Skin epidermis (tissue), 12 donors: ENCODE data around the gene PGAM2.

ENCODE experiments used
- H3K27ac ChIP-seq, 21 experiments: fragments of 200-600 bp; sonication (generic) in 11 of 21; one replicate each; pipeline ENCODE4 v1.5.0; 2020; ENCODE audit warnings: mild to moderate bottlenecking in 3 of 21, inconsistent platforms in 2 of 21, moderate library complexity in 2 of 21
- H3K4me3 ChIP-seq, 7 experiments: fragments of 200-600 bp; sonication (generic) in 2 of 7; one replicate each; pipeline ENCODE4 v1.5.0; 2020; ENCODE audit warnings: inconsistent platforms in 2 of 7, mild to moderate bottlenecking in 2 of 7, moderate library complexity in 1 of 7

Gene PGAM2

DNA sequence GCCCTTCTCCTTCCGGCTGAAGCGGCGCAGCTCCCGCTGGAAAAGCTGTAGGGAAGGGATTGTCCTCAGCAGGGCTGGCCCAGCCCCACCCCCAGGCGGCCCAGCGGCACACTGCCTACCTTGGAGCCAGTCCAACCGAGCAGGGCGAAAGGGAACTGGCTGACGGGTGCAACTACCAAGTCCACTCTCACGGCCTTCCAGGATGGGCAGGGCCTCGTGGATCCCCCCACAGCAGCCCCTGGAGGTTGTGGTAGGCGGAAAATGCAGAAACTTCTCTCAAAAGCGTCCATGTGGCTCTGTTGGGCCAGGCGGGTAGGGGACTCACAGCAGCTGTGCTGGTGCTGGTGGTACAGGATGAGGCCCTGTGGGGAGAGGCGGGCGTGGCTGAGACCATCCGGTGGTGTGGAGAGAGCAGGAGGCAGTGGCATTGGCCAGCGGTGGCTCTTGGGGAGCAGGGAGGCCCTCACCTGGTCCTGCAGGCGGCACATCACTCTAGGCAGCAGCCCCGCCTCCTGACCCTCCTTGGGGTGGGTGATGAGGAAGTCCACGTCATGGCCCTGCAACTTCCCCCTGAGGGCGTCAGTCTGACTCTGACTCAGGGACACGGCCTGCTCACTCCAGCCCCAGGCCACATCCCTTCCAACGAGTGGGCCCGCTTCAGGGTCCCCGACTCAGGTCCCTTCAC, 8.4 kb upstream of the PGAM2 start:
- Histone ChIP-seq H3K4me3 (no peak overlapping the region), H3K27ac (peak overlapping the region in 19 of 21 experiments; percentile 41 to 85 (median 70))

DNA sequence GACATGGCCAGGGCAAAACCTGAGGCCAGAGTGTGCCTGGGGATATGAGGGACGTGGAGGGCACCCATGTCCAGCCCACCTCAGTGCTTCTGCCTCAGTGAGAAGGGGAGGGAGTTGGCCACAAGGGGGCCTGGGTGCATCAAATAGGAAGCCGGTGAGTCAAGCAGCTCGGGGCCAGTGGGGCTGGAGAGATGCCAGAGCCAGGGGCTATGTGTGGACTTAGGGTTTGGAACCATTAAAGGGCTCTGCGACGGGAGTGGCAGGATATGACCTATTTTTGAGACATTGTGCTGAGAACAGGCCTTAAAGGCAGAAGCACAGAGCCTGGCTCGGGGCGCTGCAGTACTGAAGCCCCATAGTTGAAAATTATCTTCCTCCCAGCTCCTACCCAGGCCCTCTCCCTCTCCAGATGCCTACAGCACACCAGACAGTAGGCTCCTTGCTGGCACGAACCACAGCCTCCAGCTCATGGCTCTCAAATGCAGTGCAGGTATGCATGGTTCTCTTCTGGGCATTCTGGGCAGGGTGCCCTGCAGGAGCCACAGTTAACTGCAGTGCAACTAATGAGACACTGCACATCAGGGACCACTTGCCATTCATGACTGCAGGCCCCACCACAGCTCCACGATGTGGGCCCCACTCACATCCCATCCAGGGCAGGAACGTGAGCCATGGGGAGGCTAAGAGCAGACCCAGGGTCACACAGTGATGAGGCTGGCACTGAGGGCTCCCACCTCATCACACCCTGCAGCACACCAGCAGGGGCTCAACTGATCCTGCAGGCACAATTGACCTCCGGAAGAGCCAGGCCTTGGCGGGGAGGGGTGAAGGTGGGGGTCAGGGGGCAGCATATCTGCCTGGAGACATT, 7.2 kb upstream of the PGAM2 start:
- H3K4me3 ChIP-seq, result no peak overlapping the region
- peak overlapping the region in 13 of 21 experiments; percentile 29 to 85 (median 58) for H3K27ac ChIP-seq

DNA sequence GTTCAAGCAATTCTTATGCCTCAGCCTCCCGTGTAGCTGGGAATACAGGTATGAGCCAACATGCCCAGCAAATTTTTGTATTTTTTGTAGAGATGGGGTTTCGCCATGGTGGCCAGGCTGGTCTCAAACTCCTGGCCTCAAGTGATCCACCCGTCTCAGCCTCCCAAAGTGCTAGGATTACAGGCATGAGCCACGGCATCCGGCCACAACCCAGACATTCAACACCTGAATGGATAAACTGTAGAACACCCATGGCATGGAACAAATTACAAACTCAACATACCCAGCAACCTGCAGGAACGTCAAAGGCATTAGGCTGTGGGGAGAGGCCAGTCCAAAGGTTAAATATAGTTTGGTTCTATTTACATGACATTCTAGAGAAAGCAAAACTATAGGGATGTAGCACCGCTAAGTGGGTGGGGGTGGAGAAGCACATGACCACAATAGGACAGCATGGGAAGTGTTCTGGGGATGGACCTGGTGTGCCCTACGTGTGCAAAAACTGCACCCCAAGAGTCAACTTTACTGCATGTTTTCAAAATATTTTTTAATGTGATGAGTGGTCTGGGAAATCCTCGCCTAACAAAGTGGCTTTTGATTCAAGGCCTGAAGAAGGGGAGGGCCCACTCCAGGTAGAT, 6.5 kb upstream of the PGAM2 start:
- peak overlapping the region in 7 of 21 experiments; percentile 11 to 85 (median 43) for H3K27ac ChIP-seq
- no peak overlapping the region for H3K4me3 ChIP-seq

DNA sequence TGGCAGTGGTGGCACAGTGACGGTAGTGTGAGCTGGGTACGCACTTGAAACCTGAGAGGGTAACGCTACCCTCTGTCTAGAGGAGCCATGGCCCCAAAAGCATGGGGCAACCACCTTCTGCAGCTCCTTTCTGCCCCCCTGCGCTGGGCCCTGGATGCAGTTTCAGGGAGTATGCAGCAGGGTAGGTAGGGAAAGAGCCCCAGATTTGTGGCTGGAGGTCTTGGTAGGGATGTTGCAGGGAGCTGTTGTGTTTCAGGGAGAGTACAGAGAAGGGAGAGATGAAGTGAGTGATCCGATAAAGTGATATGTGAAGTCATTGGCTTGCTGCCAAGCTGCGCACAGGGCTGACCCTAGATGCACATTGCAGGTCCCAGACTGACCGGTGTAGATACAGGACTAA, 2.7 kb upstream of the PGAM2 start:
- no peak overlapping the region for H3K27ac ChIP-seq
- no peak overlapping the region for H3K4me3 ChIP-seq

DNA sequence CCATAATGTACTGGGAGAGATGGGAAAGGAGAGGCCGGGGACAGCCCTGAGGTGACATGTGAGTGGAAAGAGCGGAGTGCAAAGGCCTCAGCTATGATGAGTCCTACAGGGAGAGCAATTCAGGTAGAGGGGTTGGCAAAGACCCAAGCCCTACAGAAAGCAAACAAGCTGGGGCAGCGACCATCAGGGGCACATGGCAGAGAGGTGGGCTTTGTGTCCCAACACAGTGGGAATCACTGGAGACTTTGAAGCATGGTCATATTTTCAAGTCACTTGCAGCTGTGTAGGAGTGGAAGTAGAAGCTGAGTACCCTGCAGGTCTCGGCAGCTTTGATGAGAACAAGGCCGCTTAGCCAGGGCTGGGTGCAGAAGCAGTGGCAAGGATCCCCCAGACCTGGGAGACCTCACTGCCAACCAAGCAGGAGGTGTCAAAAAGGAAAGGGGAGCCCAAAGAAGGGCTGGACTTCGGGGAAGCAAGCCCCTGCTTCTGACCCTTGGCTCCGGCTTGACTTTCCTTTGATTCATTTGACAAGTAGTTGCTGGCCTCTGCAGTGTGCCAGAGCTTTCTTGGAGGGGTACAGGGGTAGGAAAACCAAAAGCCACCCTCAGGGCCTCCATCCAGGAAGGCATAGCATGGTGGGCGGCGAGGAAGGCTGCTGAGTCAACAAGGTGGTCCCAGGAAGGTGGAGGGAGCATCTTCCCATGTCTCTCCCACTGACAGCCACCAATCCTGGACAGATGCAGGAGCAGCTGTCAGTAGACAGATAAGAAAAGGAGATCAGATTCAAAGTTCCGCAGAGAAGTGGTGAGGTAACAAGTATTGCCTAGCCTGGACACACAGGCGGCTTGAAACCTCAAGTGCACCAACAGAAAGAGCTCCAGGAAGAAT, 1.9 kb upstream of the PGAM2 start:
- no peak overlapping the region for H3K4me3 ChIP-seq
- H3K27ac ChIP-seq, result no peak overlapping the region

DNA sequence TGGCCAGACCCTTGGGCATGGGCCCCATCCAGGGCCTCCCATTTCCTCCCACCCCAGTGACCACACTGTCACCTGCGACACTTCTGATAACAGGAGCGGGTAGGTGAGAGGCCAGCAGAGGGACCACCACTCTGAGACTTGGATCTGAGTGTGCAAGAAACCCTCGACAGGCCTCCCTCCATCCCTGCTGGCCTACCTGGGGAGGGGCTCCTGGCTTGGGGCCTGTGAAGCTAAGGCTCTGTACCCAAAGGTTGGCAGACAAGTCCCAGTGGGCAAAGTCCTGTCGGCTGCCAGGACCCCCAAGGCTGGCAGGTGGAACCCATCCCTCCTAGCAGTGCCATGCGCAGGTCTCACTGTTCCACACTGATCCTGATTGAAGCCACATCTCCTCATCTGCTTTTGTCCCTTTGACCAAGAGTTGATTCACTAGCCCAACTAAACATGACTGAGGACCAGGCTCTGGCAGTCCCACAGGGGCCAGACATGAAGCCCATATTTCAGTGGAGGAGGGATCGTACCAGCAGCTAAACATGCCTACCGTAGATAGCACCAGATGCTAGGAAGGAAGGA, 1.2 kb upstream of the PGAM2 start:
- H3K27ac ChIP-seq, result no peak overlapping the region
- no peak overlapping the region for H3K4me3 ChIP-seq

- H3K27ac ChIP-seq, result no peak overlapping the region
These were observed 719 bp upstream of the PGAM2 start for GRCh38 chr7:44066111-44066460.

DNA sequence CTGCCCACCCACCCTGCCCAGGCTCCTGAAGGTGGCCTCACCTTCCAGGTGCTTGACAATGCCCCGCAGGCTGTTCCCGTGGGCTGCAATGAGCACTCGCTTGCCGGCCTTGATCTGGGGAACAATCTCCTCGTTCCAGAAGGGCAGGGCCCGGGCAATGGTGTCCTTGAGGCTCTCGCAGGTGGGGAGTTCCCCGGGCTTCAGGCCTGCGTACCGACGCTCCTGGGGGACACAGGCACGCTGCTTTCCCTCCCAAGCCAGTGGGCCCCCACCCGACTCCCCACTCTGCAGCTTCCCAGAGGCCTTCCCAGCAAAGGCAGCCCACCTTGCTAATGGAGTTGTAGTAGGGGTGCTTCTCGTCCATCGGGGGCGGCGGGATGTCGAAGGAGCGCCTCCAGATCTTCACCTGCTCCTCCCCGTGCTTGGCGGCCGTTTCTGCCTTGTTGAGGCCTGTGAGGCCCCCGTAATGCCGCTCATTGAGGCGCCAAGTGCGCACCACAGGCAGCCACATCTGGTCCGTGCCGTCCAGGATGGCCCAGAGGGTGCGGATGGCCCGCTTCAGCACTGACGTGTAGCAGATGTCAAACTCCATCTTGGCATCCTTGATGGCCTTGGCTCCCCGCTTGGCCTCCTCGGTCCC, 456 bp downstream of the PGAM2 start:
- peak overlapping the region in 1 of 21 experiments; percentile 35 for H3K27ac ChIP-seq
- H3K4me3 ChIP-seq, result no peak overlapping the region

More at GRCh38 chr7:44066111-44066460, 719 bp upstream of the PGAM2 start:
- no peak overlapping the region for H3K4me3 ChIP-seq

DNA sequence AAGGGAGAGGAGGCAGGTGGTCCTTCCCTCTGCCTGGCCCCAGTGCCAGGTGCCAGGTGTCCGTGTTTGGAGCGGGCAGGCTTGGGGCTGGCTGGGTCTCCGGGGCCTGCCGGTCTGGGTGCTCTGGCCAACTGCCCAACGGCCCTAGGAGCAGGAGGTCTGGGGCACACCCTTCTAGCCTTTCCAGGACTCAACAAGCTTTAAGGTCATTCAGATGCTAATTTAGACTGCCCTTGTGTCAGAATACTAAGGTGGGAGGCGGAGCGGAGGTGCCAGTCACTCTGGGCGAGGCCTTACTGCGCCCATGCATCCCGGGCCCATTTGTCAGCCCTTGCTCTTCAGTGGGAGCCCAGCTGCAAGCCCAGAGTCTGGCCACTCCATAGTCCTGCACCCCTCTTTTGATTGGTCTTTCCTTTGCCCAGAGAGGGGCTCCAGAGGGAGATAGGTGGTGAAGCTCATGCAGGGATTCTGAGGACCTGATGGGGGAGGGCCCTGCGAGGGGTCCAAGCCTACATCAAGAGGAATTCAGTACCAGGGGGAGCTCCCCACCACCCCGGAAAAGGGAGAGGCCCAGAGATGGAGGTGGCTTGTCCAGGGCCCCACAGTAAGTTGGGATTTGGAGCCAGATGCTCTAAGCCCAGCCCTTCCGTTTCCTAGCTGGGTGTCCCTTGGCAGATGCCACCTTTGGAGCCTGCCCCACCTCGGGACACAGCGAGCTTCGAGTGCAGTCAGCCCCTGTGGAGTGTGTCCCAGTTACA, 1.3 kb downstream of the PGAM2 start:
- Histone ChIP-seq H3K27ac (no peak overlapping the region), H3K4me3 (no peak overlapping the region)

- H3K27ac ChIP-seq, result no peak overlapping the region
- H3K4me3 ChIP-seq, result no peak overlapping the region
These were observed 1.8 kb downstream of the PGAM2 start for GRCh38 chr7:44063547-44063893.

DNA sequence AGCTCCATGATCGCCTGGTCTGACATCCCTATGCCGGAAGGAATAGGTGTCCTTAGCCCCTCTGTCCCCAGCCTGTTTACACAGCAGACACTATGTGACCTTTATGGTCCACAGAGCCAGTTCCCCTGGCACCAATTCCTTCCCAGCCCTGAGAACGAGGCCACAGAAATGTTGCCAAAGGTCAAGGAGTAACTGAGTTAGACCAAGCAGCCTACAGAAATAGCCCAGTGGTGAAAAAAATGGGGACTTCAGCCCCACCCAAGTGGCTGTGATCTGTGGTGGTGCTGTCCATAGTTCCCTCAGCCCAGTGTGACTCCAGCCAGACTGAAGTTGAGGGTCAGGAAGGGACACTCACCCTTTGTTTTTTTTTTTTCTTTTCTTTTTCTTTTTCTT, 2.5 kb downstream of the PGAM2 start:
- H3K4me3 ChIP-seq, result no peak overlapping the region
- no peak overlapping the region for H3K27ac ChIP-seq

DNA sequence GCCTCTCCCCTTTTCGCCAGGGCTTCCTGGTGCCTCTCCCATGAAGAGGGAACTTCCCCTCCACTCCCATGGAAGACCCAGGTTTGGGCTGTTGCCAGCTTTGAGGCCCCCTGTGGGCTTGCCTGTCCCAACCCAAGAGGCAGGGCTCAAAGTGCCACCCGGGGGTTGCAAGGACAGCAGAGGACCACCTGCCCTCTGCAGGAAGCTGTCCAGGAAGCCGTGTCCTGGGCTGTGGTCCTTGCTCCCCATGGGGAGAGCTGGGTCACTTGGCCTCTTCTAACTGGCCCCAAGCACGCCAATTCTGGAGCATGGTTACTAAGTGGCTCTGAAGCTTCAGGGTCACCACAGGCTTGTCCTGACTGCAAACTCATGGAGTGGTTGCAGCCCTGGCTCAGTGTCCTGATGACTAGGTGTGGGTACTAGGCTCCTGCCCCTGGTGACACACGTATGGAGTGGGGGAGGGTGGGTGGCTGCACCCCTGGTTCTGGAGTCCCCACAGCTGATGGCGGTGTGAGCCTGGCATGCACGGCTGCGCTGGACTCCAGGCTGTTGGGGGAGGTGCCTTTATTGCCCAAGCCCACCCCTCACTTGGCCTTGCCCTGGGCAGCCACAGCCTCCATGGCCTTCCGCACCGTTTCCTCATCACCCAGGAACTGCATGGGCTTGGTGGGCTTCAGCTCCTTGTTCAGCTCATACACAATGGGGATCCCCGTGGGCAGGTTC, 3.0 kb downstream of the PGAM2 start:
- Histone ChIP-seq H3K4me3 (no peak overlapping the region), H3K27ac (no peak overlapping the region)

- Histone ChIP-seq H3K4me3 (no peak overlapping the region), H3K27ac (no peak overlapping the region)
These were observed 3.7 kb downstream of the PGAM2 start for GRCh38 chr7:44061645-44062179.

- Histone ChIP-seq H3K27ac (no peak overlapping the region), H3K4me3 (no peak overlapping the region)
These were observed 4.3 kb downstream of the PGAM2 start for GRCh38 chr7:44060948-44061644.

GRCh38 chr7:44060091-44060947, 5.0 kb downstream of the PGAM2 start:
- no peak overlapping the region for H3K27ac ChIP-seq
- no peak overlapping the region for H3K4me3 ChIP-seq
